Kidney glomerular epithelial cell (primary cell): ENCODE measurements around the gene LTN1.
"Not testable (repeated sequence)": the region's sequence is repeated elsewhere in the genome, so short reads cannot be mapped to it uniquely, and the experiment has no call there.

Experiments used
- DNase-seq: peaks from one replicate; lab custom pipeline; 2025; lab: John Stamatoyannopoulos, UW

LTN1 gene

DNA sequence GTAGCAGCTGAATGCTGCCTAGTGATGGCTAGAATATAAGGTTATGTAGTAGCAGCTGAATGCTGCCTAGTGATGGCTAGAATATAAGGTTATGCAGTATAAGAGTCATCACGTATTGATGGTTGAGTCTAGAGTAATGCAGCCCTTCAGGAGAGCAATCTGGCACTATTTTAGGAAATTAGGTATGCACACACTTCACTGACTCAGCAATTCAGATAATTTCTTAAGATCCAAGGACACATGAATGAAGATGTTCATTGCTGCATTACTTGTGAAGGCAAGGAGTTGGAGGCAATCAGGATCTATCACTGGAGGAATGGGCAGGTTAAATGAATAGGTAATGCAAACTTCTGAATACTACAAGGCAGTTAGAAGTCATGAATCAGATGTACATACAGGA is 13.6 kb downstream of the LTN1 start:
- DNase-seq = no peak

DNA sequence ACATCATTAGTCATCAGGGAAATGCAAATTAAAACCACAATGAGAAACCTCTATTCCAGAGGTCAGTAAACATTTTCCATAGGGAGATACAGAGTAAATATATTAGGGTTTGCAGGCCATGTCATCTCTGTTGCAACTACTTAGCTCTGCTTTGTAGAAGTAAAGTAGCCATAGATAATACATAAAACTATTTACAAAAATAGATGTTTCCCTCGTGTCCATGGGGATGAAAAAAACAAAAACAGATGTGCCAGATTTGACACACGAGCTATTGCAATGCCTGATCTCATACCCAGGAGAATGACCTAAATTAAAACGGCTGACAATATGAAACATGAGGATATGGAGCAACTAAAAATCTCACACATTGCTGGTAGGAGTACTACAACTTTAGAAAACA is 17.3 kb downstream of the LTN1 start:
- no peak for DNase-seq

DNA sequence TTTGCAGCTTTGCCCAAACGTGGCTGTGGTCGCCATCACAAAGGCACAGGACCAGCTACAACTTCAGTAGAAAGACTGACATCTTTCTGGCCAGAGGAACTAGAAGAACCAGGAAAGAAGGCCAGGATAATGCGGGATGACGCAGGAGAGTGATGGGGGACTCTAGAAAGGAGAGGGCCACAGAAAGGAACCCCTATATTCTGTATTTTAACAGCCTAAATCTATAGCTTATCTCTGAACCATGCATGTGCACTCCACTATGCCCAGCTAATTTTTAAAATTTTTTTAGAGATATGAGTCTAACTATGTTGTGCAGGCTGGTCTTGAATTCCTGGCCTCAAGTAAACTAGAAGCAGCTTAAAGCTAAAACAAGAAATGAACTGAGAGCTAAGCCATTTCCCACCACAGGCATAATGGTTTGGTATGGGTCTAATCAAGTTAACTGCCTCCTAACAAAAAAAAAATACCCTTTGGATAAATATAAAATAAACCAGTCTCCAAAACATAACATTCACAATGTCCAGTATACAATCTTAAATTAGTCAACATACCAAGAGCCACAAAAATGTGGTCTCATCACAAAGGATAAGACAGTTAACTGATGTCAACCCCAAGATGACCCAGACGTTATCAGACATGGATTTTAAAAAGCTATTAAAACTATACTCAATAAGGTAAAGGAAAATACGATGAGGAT is 18.0 kb downstream of the LTN1 start:
- no peak for DNase-seq

DNA sequence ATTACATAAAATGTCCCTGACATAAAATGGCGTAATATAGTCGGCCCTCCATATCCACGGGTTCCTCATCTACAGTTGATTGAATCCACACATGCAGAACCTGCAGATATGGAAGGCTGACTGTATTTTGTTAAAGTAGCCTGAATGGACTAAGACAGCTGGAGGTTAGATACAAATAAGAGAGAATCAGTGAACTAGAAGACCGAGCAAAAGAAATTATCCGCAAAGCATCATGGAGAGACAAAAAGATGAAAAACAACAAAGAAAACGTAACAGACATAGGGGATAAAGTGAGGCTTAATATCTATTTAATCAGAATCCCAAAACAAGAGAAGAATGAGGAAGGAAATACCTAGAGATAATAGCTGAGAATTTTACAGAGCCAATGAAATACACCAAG is 20.3 kb downstream of the LTN1 start:
- no peak for DNase-seq

DNA sequence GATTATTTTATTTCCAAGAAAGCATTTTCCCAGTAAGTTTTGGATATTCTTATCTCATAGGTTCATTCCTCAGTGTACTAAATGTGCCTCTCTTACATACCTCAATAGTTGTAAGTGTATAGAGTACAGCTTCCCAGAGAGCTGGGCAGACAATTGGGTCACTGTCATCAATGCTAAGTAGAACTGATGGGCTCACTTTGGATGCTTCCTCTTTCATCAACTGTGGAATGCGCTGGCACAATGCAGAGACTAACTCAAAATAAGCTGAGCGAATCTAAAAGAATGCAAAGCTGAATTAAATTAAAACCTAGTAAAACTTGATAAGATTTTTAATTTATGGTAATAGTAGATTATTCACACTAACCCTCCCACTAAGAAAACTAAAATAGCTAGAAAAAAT is 21.5 kb downstream of the LTN1 start:
- DNase-seq = no peak

DNA sequence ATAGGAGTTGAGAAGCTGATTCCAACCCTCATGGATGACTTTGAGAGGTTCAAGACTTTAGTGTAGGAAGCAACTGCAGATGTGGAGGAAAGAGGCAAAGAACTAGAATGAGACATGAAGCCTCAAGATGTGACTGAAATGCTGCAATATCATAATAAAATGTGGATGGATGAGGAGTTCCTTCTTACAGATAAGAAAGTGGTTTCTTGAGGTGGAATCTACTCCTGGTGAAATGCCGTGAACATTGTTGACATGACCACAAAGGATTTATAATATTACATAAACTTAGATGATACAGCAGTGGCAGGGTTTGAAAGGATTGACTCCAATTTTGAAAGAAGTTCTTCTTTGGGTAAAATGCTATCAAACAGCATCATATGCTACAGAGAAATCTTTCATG is 28.8 kb downstream of the LTN1 start:
- DNase-seq = no peak

DNA sequence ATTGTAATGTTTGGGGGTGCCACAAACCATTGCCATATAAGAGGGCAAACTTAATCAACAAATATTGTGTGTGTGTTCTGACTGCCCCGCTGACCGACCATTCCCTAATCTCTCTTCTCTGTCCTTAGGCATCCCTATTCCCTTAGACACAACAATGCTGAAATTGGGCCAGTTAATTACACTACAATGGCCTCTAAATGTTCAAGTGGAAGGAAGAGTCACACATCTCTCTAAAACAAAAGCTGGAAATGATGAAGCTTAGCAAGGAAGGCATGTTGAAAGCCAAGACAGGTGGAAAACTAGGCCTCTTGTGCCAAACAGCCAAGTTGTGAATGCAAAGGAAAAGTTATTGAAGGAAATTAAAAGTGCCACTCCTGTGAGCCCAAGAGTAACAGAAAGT is 30.2 kb downstream of the LTN1 start:
- DNase-seq = no peak

DNA sequence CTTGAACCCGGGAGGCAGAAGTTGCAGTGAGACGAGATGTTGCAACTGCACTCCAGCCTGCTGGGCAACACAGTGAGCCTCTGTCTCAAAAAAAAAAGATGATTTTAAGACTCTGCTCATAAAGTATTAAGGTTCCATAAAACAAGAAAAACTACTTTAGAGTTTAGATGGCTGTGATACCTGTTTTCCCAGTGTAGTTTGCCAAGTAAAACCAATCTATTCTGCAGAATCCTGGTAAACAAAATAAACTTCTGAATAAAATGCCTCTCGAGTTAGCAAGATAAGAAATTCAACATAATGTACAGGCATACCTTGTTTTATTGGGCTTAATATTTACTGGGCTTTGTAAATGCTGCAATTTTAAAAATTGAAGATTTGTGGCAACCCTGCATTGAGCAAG is 30.8 kb downstream of the LTN1 start:
- DNase-seq = no peak

DNA sequence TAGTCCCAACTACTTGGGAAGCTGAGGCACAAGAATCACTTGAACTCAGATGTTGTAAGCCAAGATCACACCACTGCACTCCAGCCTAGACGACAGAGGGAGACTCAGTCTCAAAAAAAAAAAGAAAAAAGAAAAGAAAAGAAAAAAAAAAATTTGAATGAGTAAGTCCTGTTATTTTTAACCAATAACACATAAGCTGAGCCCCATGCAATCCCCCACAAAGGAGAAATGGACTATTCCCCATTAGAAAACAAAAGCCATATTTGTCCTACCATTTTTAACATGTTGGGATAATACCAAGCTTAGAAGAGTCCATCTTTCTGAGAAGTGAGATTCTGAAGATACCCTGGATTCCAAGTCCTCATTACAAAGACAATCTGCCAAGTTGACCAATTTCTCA is 32.4 kb downstream of the LTN1 start:
- DNase-seq = no peak

DNA sequence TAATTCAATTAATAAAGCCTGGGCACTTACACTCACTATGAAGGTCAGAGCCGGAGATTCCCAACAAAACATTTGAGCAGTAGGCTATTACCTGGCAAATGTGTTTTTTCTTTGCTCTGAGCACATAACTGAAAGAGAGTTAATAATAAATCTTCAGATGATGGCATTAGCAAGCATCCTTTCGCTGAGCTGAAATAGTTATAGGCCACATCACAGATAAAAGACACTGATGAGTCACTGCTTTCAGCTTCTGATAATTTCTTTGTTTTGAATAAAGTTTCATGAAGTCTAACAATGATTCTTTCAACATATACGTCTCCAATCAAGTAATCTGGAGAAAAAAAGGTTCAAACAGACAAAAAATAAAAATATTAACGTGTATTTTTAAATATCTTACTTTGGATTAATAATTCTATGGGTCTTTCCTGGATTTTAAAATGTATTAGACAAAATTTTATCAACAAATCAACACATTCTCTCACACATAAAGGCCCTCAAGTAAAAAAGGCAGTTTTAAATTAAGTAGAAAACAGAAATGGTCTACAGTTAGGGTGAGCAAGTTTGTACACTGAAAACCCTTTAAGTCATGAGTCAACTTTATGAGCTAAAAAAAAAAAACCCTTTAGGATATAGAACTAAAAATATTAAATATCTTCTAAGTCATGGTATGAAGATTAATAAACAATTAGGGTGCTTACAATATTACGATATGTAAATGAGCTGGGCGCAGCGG is 33.1 kb downstream of the LTN1 start:
- DNase-seq = peak; percentile 94

DNA sequence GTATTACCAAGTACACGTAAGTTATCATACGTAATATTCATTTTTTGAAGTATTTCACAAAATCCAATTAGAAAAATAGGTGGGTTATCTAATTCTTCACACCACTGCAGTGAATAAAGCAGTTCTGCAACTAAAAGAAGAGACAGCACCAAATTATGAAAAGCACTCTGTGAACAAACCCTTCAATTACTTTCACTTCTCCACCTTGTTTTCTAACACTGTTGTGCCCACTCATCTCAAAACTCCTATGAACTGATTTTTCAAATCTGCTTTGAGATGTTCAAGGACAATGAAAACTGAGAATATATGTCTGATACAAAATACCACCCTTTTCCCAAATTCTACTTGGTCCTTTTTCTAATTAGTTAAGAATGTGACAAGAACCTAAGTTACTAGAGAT is 39.4 kb downstream of the LTN1 start:
- DNase-seq = no peak

DNA sequence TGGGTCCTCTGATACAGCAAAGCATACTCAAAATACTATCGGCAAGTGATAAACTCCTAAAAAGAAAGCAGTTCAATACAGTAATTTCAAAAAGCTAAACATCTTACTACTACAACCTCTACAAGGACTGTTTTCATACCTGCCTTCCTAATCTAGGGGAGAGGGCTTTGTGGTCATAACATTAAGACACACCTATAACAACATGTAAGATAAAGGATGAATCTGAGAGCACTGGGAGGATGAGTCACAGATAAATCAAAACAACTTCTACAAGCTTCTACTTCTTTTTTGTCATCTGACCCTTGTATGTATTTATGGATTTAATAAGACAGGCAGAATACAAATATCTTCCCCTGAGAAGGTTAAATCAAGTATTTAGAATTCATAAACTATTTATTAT is 40.0 kb downstream of the LTN1 start:
- DNase-seq = no peak

DNA sequence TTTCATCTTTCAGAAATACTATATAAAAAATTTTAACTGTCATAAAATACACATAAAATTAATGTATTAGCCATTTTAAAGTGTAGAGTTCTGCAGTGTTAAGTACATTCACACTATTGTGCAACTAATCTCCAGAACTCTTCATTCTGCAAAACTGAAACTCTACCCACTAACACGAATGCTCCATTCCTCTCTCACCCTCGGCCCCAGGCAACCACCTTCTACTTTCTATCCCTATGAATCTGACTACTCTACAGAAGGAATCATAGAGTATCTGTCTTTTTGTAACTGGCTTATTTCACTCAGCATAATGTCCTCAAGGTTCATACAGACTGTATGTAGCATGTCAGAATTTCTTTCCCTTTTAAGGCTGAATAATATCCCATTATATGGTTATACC is 43.4 kb downstream of the LTN1 start:
- DNase-seq = no peak

DNA sequence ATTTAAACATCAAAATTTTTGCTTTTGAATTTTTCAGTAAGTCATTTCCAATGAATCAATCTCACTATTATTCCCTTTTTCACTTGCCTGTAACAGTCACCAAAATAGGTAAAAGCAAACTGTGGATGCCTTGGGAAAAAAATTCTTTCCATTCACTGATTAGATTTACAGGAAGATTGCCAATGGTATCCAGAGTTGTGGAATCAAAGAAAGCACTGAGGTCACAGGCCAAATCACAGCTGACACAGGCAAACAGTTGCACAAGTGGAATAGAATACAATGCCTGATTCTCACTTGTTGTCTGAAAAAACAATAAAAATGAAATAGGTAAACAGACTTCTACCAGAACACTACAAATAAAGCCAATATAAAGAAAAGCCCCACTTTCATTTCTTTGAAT is 48.4 kb downstream of the LTN1 start:
- no peak for DNase-seq

DNA sequence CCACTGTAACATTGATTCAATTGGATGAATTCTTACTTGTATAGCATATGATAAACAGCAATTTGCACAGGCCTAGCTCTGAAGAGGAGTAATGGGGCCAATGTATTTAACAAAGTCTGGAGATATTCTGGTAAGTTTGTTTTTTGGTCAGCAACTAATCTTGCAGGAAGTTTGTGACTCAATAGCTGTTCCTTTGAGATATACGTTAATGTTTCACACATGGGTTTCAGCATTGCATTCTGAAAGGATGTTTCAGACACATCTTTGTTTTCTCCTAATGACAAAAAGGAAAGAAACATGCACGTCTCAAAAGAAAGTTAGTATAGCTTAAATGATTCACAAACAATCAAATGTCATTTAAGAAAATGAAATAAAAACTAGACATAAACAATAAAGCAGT is 49.0 kb downstream of the LTN1 start:
- no peak for DNase-seq

DNA sequence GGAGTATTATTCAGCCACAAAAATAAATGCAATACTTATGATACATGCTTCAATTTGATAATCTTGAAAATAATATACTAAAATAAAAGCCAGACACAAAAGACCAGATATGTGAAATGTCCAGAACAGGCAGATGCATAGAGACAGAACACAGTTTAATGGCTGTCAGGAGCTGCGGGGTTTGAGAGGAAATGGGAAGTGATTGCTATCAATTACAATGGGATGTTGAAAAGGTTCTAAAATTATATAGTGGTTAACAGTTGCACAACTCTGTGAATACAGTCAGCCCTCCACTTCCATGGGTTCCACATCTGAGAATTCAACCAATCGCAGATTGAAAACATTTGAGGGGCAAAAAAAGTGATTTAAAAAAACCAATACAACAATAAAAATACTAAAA is 54.0 kb downstream of the LTN1 start:
- no peak for DNase-seq

DNA sequence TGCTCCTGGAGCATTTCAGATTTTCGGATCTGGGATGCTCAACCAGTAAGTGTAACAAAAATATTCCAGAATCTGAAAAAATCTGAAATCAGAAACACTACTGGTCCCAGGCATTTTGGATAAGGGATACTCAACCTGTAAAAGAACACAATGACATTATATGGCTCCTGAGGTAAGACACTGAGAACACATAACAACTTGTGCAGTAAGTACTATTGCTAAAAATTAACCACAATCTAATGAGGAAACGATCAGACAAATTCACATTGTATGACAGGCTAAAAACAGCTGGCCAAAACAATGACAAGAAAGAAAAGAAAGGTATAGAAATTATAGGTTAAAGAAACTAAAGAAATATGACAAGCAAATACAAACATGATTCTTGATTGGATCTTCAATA is 54.9 kb downstream of the LTN1 start:
- DNase-seq = no peak

DNA sequence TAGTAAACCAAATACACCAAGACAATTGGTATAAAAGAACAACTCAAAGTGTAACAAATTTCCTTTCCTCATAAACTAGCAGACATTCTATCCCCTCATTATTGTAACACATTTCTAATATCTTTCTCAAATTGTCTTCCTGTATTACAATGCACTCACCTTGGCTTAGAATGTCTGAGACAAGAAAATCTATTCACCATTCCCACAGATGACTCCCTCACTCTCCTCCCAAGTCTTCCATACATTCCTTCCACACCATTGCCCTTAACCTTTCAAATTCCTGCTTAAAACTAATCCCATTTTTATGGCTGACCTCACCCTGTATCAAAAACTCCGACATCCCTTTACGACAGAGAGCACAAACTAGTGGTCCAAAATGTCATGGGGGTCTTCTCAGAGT is 56.0 kb downstream of the LTN1 start:
- no peak for DNase-seq

DNA sequence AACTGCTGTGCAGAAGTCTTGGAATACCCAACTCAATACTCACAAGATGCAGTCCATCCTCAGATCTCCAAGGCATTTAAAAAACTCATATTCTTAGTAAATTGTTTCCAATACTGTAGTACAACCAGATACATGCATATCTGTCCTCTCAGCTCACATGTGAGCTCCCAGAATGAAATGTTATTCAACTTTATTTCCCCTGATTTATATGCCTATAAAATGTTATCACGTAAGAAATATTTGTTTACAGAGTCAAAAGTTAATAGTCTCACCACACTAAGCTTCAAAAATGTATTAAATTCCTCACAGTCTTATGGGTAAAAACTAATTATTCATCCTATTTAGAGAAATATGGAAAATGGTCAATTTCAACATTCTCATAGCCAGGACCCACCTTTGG is 56.6 kb downstream of the LTN1 start:
- no peak for DNase-seq

DNA sequence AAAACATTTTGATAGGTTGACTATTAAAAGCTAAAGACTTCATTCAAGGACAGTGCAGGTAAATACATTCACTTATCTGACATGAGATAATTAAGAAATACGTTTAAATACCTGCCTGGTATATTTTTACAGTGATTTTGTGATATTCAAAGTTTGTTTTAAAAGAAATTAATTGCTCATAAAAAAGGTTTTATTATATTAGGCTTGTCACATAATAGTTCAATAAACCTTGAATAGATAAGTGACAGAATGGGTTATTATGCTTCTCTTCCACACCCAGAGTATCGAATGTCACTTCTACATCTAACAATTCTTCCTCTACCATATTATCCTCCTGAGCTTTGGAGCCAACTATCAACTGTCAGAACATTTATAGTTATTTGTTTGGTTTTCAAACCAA is 60.0 kb downstream of the LTN1 start:
- DNase-seq = no peak

DNA sequence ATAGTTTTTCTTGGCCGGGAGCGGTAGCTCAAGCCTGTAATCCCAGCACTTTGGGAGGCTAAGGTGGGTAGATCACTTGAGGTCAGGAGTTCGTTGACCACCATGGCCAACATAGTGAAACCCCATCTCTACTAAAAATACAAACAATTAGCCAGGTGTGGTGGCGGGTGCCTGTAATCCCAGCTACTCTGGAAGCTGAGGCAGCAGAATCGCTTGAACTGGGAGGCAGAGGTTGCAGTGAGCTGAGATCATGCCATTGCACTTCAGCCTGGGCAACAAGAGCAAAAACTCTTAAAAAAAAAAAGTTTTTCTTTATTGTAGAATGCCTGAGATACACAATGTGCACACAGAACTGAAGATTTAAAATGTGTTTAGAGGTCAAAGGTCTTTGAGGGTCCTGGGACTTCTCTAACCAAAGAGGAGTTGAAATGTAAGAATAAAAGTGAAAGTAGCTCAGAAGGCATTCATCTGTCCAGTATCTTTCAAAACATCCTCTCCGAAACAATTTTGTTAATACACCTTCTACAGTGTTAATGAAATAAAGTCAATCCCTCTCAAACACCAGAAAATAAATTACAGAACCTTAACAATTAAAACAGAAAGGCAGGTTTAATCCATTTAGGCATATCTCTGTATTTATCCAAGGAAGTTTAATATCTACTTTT is 60.8 kb downstream of the LTN1 start:
- DNase-seq = not testable (repeated sequence)

DNA sequence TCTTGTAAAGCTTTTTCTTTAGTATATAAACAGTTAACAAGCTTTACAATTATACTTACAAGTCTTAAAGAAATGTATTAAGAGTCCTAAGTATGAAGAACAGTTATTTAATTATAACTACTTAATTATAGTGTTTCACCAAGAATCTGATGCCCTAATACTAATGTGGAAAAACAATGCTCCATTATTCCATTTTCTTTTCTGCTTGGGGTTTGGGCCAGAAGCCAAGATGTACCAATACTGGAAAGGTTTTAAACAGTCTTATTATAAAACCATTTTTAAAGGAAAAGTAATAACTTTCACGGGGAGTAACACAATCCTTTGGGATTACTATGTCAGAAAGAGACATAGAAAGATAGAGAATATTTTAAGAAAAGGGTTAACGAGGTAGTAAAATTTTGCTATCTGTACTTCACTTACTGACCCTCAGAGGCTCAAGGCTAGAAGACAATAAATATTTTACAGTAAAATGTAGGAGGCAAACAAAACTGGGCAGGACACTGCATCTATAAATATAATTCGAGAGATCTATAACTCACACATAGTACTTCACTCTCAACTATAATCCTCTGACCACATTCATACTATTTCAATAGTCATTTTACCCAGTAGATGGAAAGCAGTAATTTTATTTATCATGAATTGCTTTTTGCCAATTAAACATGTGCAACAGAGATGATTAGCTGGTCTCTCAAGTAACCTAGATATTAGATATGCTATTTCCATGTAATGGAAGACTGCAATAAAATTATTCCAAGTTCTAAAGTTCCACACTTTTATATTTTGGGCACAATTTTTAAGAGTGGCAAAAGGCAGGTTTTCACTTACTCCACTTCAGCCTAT is 63.9 kb downstream of the LTN1 start:
- DNase-seq = no peak

DNA sequence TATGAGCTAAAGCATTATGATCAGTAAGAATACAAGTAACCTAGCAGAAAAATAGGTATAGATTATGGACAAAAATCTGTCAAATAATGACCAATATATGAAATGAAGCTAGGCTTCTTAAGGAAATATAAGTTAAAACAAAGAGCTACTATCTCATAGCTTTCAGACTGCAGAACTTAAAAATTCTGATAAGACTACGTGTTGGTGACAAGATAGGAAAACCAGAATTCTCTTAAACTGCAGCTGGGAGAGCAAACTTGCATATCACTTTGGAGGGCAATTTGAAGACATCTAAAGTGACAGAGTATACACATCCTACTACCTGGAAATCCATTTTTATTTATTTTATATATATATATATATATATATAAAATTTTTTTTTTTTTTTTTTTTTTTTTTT is 65.5 kb downstream of the LTN1 start:
- DNase-seq = no peak
